Nephron progenitor cell (in vitro differentiated cells): ENCODE data around the gene GBF1.

ENCODE experiments used
- DNase-seq: peaks from one replicate; pipeline ENCODE4 v3.0.0; 2021
- H3K27ac Mint-ChIP-seq: 2 replicates; pipeline ENCODE4 v1.8.0; 2021; ENCODE audit warnings: mild to moderate bottlenecking, moderate library complexity, mixed read lengths
- H3K27me3 Mint-ChIP-seq: 2 replicates; pipeline ENCODE4 v1.8.0; 2021; ENCODE audit warnings: mild to moderate bottlenecking, low read depth, mixed read lengths; ENCODE audit not compliant: poor library complexity
- H3K36me3 Mint-ChIP-seq: 2 replicates; pipeline ENCODE4 v1.8.0; 2021; ENCODE audit warnings: low read depth, mixed read lengths
- H3K4me1 Mint-ChIP-seq: 2 replicates; pipeline ENCODE4 v1.8.0; 2021; ENCODE audit warnings: mixed read lengths
- H3K4me3 Mint-ChIP-seq: 2 replicates; pipeline ENCODE4 v1.8.0; 2021; ENCODE audit warnings: mild to moderate bottlenecking, moderate library complexity, mixed read lengths
- H3K9me3 Mint-ChIP-seq: 2 replicates; pipeline ENCODE4 v1.8.0; 2021; ENCODE audit warnings: mild to moderate bottlenecking, moderate library complexity, mixed read lengths
- CTCF ChIP-seq: fragments of 200-600 bp; sonication (generic); IDR thresholded peaks from 2 replicates; pipeline ENCODE4 v1.5.0; 2021; ENCODE audit warnings: antibody characterized with exemption

Gene GBF1

GRCh38 chr10:102379383-102379782 lies 134.1 kb downstream of the GBF1 start:
- no peaks in the 10 kb centered on the region for H3K4me1 Mint-ChIP-seq
- no peak overlapping the region for H3K27ac Mint-ChIP-seq
- no peaks in the 10 kb centered on the region for H3K27me3 Mint-ChIP-seq

GRCh38 chr10:102381983-102382382 lies 136.7 kb downstream of the GBF1 start:
- H3K9me3 Mint-ChIP-seq, result no peaks in the 10 kb centered on the region
- H3K4me1 Mint-ChIP-seq, result no peaks in the 10 kb centered on the region
- no peak for DNase-seq
- H3K27ac Mint-ChIP-seq, result no peak overlapping the region
- peaks cover 17% of the 10 kb centered on the region for H3K36me3 Mint-ChIP-seq
- no peak overlapping the region for H3K4me3 Mint-ChIP-seq
- H3K27me3 Mint-ChIP-seq, result no peaks in the 10 kb centered on the region
- no peak for TF ChIP-seq CTCF

More at GRCh38 chr10:102379383-102379782, 134.1 kb downstream of the GBF1 start:
- peaks cover 28% of the 10 kb centered on the region for H3K36me3 Mint-ChIP-seq
- DNase-seq, result no peak
- no peak for TF ChIP-seq CTCF
- no peaks in the 10 kb centered on the region for H3K9me3 Mint-ChIP-seq
- H3K4me3 Mint-ChIP-seq, result no peak overlapping the region

GRCh38 chr10:102382871-102383270 lies 137.5 kb downstream of the GBF1 start:
- no peak for DNase-seq
- H3K27ac Mint-ChIP-seq, result no peak overlapping the region
- no peaks in the 10 kb centered on the region for H3K27me3 Mint-ChIP-seq
- TF ChIP-seq CTCF, result no peak
- H3K4me1 Mint-ChIP-seq, result no peaks in the 10 kb centered on the region
- H3K9me3 Mint-ChIP-seq, result no peaks in the 10 kb centered on the region
- H3K4me3 Mint-ChIP-seq, result no peak overlapping the region
- peaks cover 17% of the 10 kb centered on the region for H3K36me3 Mint-ChIP-seq

GRCh38 chr10:102384053-102384452 lies 138.7 kb downstream of the GBF1 start:
- no peak overlapping the region for H3K27ac Mint-ChIP-seq
- no peak for DNase-seq
- peaks cover 8% of the 10 kb centered on the region for H3K27me3 Mint-ChIP-seq
- peaks cover 17% of the 10 kb centered on the region for H3K36me3 Mint-ChIP-seq
- no peak overlapping the region for H3K4me3 Mint-ChIP-seq
- no peaks in the 10 kb centered on the region for H3K4me1 Mint-ChIP-seq
- no peaks in the 10 kb centered on the region for H3K9me3 Mint-ChIP-seq
- TF ChIP-seq CTCF, result no peak

- H3K4me1 Mint-ChIP-seq, result no peaks in the 10 kb centered on the region
- no peak overlapping the region for H3K27ac Mint-ChIP-seq
- H3K4me3 Mint-ChIP-seq, result no peak overlapping the region
- H3K27me3 Mint-ChIP-seq, result peaks cover 16% of the 10 kb centered on the region
- H3K36me3 Mint-ChIP-seq, result peaks cover 17% of the 10 kb centered on the region
- no peak for DNase-seq
- no peak for TF ChIP-seq CTCF
- H3K9me3 Mint-ChIP-seq, result no peaks in the 10 kb centered on the region
These were observed 139.5 kb downstream of the GBF1 start for GRCh38 chr10:102384606-102385429.

- no peak for DNase-seq
- Mint-ChIP-seq H3K36me3 (no peaks in the 10 kb centered on the region), H3K27me3 (peaks cover 58% of the 10 kb centered on the region), H3K4me3 (no peak overlapping the region), H3K4me1 (peaks cover 14% of the 10 kb centered on the region), H3K9me3 (no peaks in the 10 kb centered on the region), H3K27ac (no peak overlapping the region)
- no peak for TF ChIP-seq CTCF
These were observed 144.6 kb downstream of the GBF1 start for GRCh38 chr10:102389894-102390293.
